Left lung (tissue), 10 donors: ENCODE results near the gene LBX1. TPM values are rescaled to one million over a fixed set of nuclear protein-coding genes. Genes with fewer than 3 reads are reported as not detected.
A peak's percentile ranks its signal among the peaks of the same experiment; 100 is the strongest.

ENCODE experiments used
- ATAC-seq: fragments of 200-7000 bp; cut with Tn5 transposase; one replicate; pipeline ENCODE4 v1.9.1; 2020; ENCODE audit warnings: moderate library complexity
- DNase-seq, 4 donors: peaks; one replicate each; pipeline ENCODE4 v3.0.0-alpha.2; 2013 to 2020
- H3K27ac ChIP-seq, 2 donors: fragments of 200-600 bp; sonication (generic) in 1 of 2; one replicate each; pipeline versions ENCODE4 v1.5.0 to v1.8.0; 2020 to 2021
- H3K27me3 ChIP-seq, 2 donors: fragments of 200-600 bp; sonication (generic) in 1 of 2; one replicate each; pipeline versions ENCODE4 v1.5.0 to v1.8.0; 2020 to 2021
- H3K36me3 ChIP-seq, 2 donors: fragments of 200-600 bp; sonication (generic) in 1 of 2; one replicate each; pipeline versions ENCODE4 v1.5.0 to v1.8.0; 2020 to 2021
- H3K4me1 ChIP-seq, 2 donors: fragments of 200-600 bp; one replicate each; pipeline ENCODE4 v1.8.0; 2021
- H3K4me3 ChIP-seq, 2 donors: fragments of 200-600 bp; sonication (generic) in 1 of 2; one replicate each; pipeline versions ENCODE4 v1.5.0 to v1.8.0; 2020 to 2021; ENCODE audit warnings: mild to moderate bottlenecking in 1 of 2
- H3K9me3 ChIP-seq, 2 donors: fragments of 200-600 bp; sonication (generic) in 1 of 2; one replicate each; pipeline versions ENCODE4 v1.5.0 to v1.8.0; 2020 to 2021
- intact Hi-C, 2 donors: fragments of 100-400 bp; cut with DNase I; formaldehyde crosslinking; loops; one replicate each; pipeline versions ENCODE4 v1.11.2 to v1.14.2; 2022
- polyA plus RNA-seq, 6 donors: library from polyadenylated mRNA; unstranded; fragments of 120-200 nt; gene quantifications; one replicate each; pipeline ENCODE4 v1.2.1, GENCODE V29; 2013; ENCODE audit not compliant: insufficient read length in 6 of 6
- total RNA-seq, 2 donors: library from RNA; stranded (reverse); fragmentation: NEBNext Ultra II Directional; extraction: Animal tissue kit (Norgen Biotek cat#: 25700); gene quantifications; one replicate each; pipeline ENCODE4 v1.2.1, GENCODE V29; 2021
- TF ChIP-seq, protein P1 (sequence below), 2 donors: fragments of 200-600 bp; sonication (generic) in 1 of 2; IDR thresholded peaks; one replicate each; pipeline versions ENCODE4 v1.5.0 to v1.8.0; 2021; ENCODE audit warnings: antibody characterized with exemption in 2 of 2
- donor health status: DM: no; HTN: yes; CAD: no.
- donor health status: DM: no; HTN: no; CAD: no.

Gene LBX1
- total and polyA plus RNA-seq, 8 donors, result 0.18 to 0.75 (median 0.40) TPM

DNA sequence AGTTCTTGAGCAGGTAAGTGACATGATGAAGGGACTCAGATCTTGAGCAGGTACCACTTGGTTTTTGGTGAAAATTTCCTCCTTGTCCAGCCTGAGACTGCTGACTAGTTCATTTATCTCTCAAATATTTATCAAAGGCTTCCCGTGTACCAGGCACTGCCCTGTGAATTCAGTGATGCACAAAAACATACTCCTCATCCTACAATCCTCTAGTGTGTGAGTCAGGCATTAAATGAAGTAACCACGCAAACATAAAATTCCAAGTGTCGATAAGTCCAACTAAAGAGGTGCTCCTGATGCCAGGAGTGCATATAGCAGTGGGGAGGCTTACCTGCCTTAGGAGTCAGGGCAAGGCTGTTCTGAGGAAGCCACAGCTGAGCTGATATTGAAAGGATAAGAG, 41.5 kb upstream of the LBX1 start:
- H3K4me3 ChIP-seq, result no peak overlapping the region
- intact Hi-C loops, result no loop called here
- H3K36me3 ChIP-seq, result no peaks in the 10 kb centered on the region
- H3K27me3 ChIP-seq, result peaks cover 0 to 59% of the 10 kb centered on the region in 2 donors
- ATAC-seq (no peak), DNase-seq (no peak)
- TF ChIP-seq, protein P1, sequence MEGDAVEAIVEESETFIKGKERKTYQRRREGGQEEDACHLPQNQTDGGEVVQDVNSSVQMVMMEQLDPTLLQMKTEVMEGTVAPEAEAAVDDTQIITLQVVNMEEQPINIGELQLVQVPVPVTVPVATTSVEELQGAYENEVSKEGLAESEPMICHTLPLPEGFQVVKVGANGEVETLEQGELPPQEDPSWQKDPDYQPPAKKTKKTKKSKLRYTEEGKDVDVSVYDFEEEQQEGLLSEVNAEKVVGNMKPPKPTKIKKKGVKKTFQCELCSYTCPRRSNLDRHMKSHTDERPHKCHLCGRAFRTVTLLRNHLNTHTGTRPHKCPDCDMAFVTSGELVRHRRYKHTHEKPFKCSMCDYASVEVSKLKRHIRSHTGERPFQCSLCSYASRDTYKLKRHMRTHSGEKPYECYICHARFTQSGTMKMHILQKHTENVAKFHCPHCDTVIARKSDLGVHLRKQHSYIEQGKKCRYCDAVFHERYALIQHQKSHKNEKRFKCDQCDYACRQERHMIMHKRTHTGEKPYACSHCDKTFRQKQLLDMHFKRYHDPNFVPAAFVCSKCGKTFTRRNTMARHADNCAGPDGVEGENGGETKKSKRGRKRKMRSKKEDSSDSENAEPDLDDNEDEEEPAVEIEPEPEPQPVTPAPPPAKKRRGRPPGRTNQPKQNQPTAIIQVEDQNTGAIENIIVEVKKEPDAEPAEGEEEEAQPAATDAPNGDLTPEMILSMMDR (IDR thresholded peaks at IDR 0.05), result no peak
- H3K9me3 ChIP-seq, result no peaks in the 10 kb centered on the region
- H3K4me1 ChIP-seq, result no peaks in the 10 kb centered on the region
- no peak overlapping the region for H3K27ac ChIP-seq

DNA sequence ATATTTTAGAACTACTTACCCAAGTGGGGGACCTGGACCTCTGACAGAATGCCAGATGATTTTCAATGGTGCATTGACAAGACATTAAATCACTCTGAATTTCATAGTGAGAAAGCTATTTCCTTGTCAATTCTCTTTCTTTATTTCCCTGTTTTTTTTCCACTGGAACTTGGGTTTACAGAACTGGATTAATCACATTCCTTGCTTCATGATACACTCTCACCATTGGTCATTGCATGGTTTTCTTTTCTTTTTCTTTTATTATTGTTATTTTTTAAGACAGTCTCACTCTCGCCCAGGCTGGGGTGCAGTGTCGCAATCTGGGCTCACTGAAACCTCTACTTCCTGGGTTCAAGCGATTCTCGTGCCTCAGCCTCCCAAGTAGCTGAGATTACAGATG, 38.5 kb upstream of the LBX1 start:
- TF ChIP-seq, protein P1 (IDR thresholded peaks at IDR 0.05), result no peak
- no peak overlapping the region for H3K4me3 ChIP-seq
- no peak for DNase-seq
- H3K27me3 ChIP-seq, result peaks cover 0 to 56% of the 10 kb centered on the region in 2 donors
- no peaks in the 10 kb centered on the region for H3K4me1 ChIP-seq
- no peaks in the 10 kb centered on the region for H3K9me3 ChIP-seq
- H3K36me3 ChIP-seq, result no peaks in the 10 kb centered on the region
- intact Hi-C loops, result no loop called here
- no peak overlapping the region for H3K27ac ChIP-seq
- ATAC-seq, result no peak

DNA sequence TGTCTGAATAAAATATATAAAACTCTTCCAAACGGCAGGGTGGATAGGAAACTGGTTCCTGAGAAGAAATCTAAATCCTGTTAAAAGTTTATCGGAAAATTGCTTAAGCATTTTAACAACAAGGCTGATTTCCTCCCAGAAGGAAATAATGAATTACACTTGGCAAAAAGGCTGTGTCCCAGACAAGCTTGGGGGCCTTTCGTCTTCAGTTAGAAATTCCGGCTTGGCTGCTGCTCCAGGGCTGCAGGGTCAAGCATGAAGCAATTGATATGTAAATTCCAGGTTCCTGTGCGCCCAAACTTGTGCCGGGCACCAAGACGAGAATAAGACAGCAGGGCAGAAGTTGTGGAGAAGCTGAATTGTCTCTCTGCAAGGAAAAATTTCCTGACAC, 38.0 kb upstream of the LBX1 start:
- no peaks in the 10 kb centered on the region for H3K4me1 ChIP-seq
- no peak overlapping the region for H3K27ac ChIP-seq
- ATAC-seq (no peak), DNase-seq (no peak)
- no peaks in the 10 kb centered on the region for H3K36me3 ChIP-seq
- intact Hi-C loops, result no loop called here
- H3K27me3 ChIP-seq, result peaks cover 0 to 56% of the 10 kb centered on the region in 2 donors
- H3K4me3 ChIP-seq, result no peak overlapping the region
- no peaks in the 10 kb centered on the region for H3K9me3 ChIP-seq
- TF ChIP-seq, protein P1 (IDR thresholded peaks at IDR 0.05), result no peak

DNA sequence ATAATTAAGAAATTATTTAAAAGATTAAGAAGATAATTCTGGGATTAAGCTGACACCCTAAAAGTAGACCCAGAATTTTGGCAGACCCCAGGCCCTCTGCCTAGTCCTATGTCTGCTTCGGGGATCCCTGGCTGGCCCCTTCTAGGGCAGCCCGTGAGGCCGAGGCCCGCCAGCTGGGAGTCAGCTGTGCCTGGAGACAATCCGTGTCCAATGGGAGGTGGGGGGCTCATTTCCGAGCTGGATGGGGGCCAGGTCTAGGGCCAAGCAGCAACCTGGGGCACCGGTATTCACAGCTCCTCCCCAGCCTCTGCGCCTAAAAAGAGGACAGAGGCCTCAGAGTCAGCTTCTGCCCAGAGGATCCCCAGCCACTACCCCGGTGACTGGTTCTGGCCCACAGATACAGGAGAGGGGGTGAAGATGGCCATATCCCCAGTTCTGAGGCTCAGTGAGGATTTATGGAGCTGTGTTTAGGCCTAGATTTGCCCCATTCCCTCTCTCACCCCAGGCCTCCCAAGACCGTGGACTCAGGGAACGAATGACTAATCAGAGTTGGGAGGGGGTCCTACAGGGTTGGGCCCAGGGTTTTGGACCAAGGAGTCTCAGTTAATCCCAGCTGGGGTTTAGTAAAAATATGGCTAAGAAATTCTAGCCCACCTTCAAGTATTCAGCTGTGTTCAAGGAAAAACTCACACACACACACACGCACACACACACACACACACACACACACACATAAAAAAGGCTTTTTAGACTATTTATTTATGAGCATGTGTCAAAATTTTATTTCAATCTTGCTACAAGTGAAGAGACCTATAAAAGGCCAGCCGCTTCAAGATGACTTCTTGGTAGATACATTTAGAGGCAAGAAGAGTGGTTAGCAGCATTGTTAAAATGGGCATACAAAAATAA, 37.4 kb upstream of the LBX1 start:
- no peaks in the 10 kb centered on the region for H3K4me1 ChIP-seq
- DNase-seq (peak in 1 of 4 donors; percentile 53), ATAC-seq (no peak)
- no peaks in the 10 kb centered on the region for H3K9me3 ChIP-seq
- no peaks in the 10 kb centered on the region for H3K36me3 ChIP-seq
- TF ChIP-seq, protein P1 (IDR thresholded peaks at IDR 0.05), result no peak
- H3K27me3 ChIP-seq, result peaks cover 0 to 56% of the 10 kb centered on the region in 2 donors
- no peak overlapping the region for H3K27ac ChIP-seq
- intact Hi-C loops, result no loop called here
- H3K4me3 ChIP-seq, result no peak overlapping the region

DNA sequence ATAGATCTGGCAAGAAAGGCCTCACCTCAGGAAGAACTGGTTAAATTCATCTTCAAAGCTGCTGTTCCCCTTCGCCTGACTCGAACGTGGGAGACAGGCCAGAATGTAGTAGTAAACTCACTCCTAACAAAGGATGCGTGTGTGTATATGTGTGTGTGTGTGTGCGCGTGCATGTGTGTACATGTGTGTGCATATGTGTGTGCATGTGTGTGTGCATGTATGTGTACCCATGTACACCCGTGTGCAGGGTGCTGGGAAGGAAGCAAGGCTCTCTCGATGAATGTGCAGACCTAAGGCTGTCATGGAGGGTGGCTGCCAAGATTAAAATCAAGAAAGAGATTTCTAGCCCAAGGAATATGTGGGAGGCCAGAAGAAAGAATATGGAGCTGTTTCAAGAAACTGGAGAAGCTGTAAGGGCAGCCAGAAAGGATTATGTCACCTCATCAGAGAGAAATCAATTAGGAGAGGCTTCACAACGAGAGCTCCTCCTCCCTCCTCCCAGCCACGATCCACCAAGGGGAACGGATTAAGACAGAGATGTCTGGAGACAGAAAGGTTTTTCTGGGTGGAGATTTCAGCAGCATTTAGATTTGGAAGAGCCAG, 34.0 kb upstream of the LBX1 start:
- Histone ChIP-seq H3K9me3 (peaks cover 0 to 7% of the 10 kb centered on the region in 2 donors), H3K27ac (no peak overlapping the region), H3K36me3 (no peaks in the 10 kb centered on the region), H3K4me3 (no peak overlapping the region), H3K4me1 (no peaks in the 10 kb centered on the region), H3K27me3 (peaks cover 5 to 60% of the 10 kb centered on the region in 2 donors)
- intact Hi-C loops, result no loop called here
- ATAC-seq (peak; percentile 38), DNase-seq (peak in 2 of 4 donors; percentile 87 to 90)
- TF ChIP-seq, protein P1 (IDR thresholded peaks at IDR 0.05), result no peak
